DMS114 treated with DMSO at 0.1 percent for 48 hours (cell line): ENCODE results near the gene GTF2H1.

ENCODE experiments used
- DNase-seq: peaks from one replicate; lab custom pipeline; 2025; ENCODE audit not compliant: unreplicated experiment; lab: John Stamatoyannopoulos, UW

Gene GTF2H1

DNA sequence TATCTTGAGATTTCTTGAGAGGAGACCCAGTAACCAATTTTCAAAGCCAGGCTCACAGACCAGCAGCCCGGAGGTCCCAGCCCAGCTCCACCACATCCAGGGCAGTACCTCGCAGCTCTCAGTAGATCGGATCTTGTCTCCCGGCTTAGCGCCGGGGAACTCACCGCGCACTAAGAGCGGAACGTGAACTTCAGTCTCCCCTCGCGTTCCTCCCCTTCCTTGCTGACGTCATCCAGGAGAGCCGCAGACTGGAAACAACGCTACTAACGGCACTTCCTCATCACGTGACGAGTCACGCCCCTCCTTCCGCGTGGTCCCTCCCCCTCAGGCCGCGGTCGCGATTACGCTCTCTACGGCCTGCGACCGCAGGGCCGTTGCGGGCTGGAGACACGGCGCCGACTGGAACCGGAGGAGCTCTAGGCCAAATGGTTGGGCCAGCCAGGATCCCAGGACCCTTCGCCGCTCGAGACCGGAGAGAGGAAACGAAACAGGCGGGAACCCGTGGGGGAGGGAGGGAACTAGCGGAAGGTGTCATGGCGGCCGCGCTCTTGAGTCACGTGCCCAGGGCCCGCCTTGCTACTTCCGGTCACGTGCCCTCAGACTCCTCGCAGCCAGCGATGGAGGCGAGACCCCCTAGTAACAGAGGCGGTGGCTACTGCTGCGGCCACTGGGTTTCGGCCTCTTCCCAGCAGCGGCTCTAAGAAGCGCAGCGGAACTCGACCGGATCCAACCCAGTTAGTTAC is at the start of gene GTF2H1, which contains the start of gene HPS5:
Gene GTF2H1 (plus strand): TSS at position 599 of the 743 bp plus-strand sequence. CDS start 10,508 bp downstream, outside the sequence.
Gene HPS5 (minus strand): TSS at position 172 of the 743 bp plus-strand sequence. CDS start 4,282 bp downstream, outside the sequence.
- DNase-seq: peak; percentile 85

DNA sequence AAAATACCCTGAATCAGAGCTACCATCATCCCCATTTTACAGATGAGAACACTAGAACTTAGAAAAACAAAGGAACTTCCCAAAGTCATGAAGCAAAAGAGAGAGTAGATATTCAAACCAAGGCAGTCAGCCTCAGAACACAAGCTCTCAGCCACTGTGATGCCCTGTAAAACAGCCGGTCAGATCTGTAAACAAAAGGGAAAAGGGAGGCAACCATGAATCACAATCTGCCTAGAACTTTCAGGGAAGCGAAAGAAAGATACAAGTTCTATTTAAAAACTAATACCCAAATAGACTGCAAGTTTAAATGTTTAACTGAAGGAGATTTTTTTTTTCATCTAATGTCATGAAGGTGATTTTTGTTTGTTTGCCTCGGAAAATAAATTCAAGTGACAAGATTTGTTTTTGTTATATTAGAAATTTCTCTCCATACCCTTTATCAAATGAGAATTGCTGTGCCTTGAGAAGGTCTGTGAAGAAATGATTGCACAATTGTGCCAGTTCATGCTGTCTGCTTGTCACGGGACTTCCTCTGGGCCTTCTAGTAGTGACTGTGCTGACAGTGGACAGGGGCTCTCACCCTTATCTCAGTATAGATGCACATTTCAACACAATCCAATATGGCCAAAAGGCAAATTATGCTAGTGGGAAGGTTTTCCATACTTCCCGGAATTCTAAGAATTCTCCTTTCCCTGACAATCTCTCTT is 44.6 kb upstream of the GTF2H1 start:
- no peak for DNase-seq

DNA sequence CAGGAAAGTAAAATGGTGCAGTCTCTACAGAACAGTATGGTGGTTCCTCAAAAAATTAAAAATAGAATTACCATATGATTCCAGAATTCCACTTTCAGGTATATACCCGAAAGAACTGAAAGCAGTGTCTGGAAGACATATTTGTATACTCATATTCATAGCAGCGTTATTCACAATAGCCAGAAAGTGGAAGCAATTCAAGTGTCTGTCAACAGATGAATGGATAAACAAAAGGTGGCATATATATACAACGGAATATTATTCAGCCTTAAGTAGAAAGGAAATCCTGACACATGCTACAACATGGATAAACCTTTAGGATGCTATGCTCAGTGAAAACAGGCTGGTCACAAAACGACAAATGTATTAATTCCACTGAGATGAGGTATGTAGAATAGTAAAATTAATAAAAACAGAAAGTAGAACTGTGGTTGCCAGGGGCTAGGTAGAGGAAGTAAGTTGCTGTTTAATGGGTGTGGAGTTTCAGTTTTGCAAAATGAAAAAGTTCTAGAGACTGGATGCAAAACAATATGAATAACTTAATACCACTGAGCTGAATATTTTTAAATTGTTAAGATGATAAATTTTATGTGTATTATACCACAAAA is 41.8 kb upstream of the GTF2H1 start:
- DNase-seq: no peak

DNA sequence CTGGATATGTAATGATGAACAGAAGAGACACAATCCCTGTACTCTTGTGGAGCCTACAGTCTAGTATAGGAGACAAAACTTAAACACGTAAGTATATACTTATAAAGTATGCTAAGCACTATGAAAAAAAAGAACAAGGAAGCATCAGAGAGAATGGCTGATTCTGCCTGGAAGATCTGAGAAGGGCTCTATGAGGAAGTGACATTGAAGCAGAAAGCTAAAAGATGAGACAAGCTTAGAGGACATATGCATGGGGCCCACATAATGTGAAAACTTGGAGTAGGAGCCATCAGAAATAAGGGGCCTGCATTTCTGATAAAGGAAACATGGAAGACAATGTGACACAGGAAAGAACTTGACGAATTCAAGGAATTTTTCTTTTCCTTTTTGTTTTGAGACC is 39.7 kb upstream of the GTF2H1 start:
- DNase-seq: no peak

DNA sequence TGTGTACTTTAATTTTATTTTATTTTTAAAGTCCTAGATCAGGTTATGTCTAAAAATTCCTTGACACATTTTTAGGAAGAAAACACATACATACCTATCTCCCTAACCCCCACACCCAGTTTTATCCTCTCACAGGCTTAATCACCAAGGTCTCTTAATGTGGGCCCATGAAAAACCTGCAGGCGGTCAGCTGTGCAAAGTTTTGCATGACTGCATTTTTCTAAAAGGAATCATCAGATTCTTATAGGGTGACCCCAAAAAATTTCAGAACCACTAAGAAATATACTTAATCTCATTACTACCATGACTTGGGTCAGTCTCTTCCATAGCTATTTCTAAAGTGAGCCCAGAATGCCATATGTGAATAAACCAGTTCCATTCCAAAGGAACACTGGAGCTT is 36.5 kb upstream of the GTF2H1 start:
- no peak for DNase-seq

DNA sequence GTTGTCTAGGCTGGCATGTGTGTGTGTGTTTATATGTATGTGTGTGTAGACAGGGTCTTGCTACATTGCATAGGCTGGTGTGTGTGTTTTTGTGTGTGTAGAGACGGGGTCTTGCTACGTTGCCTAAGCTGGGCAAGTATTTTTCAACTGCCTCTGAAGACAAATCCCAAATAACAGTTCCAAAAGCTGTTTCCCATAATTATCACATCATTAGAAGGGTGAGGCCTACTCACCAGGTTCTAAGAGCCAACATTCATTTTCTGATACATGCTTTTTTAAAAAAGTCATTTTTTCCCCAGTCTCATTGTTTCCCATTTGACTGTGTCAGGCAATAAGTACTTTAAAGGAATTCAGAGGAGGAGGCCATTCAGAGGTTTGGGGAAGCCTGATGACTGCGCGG is 33.5 kb upstream of the GTF2H1 start:
- no peak for DNase-seq

DNA sequence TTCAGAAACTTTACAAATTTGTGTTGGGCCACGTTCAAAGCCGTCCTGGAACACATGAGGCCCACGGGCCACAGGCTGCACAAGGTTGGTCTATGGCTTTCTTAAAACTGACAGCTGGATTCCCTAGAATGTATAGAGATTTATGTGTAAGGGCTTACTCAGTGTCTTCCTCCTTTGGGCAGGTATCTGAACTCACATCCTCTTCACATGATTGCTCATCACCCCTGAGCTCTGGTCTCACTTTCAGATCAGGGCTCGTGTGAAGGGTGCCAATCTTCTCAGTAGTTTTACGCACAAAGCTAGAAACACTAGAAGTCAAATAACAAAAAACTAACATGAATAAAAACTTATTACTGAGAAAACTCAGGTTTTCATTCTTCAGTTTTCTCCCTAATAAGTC is 27.5 kb upstream of the GTF2H1 start:
- DNase-seq: no peak

DNA sequence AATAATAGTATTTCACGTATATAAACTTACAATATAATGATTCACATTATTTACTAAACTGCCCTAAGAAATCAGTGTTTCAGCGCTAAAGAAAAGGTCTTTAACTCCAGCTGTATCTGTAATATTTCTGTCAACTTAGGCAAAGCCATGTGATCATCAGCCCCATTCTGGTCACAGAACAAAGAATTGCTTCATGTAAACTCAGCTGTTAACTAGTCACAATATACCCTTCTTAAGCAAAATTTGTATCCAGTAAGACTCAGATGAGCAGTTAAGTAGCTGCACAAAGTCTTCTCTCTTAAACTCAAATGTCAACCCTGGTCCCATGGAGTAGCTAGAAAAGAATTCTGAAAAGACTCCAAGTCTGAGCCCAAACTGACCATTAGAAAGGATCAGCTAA is 27.1 kb upstream of the GTF2H1 start:
- no peak for DNase-seq

DNA sequence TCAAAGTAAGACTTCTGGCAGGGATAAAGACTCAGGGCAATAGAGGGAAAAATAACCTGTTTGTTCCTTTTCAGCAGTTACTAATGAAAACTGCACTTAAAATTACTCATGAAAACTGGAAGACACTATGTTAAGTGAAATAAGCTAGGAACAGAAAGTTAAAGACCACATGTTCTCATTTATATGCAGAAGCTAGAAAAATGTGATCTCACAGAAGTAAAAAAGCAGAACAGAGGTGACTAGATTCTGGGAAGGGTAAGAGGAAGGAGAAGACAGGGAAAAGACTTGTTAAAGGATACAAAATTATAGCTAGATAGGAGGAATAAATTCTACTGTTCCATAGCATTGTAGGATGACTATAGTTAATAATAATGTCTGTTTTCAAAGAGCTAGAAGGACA is 22.6 kb upstream of the GTF2H1 start:
- DNase-seq: no peak

DNA sequence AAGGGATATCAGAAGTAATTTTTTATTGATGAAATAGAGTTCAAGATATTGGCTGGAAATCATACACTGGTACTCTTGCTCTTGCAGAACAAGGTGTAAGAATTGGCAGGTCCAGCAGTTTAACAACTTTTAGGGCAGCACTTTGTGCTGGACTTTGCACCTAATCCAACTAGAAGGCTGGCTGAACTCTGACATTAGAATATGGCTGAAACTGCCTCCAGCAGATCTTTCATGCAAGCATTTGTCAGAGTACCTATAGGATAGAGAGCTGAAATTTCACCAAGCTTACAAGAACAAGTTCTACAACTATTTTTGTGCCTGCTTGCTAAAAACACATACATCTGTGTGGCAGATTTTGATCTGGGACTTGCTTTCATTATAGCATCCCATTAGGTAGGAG is 17.6 kb upstream of the GTF2H1 start:
- no peak for DNase-seq

DNA sequence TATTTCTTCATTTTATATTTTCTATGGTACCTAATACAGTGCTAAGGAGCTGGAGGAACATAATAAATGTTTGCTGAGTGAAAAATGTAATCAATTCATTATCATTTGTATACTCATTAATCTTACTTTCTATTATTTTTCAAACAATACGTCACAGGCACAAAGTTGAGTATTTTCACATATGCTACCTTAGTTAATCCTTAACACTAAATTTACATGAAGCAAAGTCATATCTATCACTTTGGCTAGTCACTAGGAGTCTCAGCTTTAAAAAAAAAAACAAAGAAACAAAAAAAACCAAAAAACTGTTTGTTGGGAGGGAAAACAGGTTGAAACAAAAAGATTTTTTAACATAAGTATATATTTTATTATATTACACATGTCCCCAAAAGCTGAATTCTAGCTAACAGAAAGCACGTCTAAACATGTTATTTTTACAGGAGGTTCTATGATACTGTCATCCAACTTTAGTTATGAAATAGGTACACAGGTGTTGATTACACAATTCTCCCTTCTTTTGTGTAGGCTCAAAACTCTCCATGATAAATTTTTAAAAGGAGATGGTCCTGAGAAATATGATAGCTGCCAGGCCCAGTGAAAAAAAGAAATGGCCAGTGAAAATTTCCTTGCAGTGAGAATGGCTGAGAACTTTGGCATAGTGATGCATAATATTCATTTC is 14.8 kb upstream of the GTF2H1 start:
- DNase-seq: no peak

DNA sequence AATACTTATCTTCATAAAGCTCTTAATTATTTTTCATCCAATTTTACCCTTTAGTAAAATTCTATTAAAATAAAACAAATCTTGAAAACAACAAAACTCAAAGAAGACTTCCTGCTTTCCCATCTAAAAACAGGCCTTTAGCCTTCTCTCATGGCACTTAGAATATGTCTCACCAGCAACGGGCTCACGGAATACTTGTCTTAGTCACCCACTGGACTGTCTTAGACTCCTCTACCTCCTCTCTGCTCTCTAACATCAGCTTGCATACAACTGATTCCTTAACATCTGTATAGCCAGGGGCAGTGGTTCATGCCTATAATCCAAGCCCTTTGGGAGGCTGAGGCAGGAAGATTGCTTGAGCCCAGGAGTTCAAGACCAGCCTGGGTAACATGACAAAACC is 14.1 kb upstream of the GTF2H1 start:
- no peak for DNase-seq

DNA sequence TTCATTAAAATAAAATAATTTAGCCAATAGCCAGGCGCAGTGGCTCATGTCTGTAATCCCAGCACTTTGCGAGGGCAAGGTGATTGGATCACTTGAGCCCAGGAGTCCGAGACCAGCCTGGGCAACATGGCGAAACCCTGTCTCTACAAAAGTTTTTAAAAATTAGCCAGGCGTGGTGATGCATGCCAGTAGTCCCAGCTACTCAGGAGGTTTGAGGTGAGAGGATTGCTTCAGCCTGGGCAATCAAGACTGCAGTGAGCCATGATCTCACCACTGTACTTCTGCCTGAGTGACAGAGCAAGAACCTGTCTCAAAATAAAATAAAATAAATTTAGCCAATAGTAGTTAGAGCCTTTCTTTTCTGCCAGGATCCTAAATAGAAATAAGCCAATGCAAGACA is 12.7 kb upstream of the GTF2H1 start:
- no peak for DNase-seq

DNA sequence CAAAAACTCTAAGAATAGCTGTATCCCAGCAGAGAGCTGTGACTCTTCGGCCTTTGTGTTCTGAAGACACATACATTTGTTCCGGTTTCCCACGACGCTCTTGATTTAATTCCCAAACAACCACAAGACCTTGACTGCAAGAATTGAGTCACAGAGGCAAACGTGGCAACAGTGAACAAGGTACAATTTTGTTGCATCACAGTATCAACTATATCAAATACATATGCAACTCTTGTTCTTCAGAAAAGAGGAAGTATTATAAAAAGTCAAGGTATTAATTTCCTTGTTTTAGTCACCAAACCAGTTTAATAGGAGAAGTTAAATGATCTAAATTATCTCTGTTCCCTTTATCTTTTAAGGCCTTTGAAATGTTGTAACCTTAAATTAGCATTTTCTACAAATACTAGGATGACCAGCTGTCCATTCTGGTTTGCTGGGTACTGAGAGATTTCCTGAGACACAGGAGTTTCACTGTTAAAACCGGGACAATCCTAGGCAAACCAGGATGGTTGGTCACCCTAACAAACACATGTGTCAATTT is 11.5 kb upstream of the GTF2H1 start:
- no peak for DNase-seq

DNA sequence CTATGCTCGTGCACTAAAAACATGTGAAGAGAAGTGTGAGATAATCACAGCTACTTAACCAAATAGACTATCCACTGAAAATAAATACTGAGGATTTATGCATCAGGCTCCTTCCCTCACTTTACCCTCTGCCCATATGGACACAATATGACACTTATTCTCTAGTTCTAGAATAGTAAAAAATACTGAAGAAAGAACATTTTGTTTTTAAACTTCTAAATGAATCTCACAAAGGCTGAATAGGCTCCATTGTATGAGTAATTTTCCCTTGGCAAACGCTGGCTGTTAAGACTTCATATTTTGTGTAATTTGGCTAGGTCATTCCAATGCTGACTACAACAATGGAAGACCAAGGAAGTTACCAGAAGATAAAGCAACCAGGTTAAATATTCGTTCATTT is 10.4 kb upstream of the GTF2H1 start:
- DNase-seq: no peak

DNA sequence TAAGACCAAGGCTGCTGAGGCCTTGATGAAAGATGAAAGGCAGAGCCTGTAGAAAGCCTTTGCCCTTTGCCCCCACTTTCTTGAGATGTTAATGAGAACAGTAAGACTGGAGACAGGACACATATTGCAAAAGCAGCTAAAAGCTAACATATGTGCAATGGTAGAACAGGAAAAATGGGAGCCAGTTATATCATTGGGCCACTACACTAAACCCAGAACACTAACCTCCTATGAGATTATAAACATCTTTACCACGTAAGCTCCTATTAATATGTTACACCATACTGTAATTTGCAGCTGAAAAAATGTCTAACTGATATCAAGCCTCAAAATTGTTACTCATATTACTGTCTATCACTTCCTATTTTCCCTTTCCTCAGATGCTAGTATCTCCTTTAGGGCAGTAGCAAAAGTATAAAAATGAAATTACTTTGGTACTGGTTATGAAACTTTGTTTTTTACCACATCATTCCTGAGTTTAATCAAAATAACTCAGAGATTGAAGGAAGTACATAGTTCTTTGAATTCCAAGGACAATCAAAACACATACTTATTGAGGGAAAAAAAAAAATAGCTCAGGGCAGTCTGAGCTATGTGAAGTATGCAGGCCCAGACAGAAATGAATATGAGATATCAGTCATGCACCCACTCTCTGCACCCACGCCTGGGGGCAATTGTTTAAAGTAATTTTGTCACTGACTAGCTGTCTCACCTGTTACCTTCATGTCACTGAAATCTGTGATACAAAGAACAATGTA is 9.5 kb upstream of the GTF2H1 start:
- no peak for DNase-seq

DNA sequence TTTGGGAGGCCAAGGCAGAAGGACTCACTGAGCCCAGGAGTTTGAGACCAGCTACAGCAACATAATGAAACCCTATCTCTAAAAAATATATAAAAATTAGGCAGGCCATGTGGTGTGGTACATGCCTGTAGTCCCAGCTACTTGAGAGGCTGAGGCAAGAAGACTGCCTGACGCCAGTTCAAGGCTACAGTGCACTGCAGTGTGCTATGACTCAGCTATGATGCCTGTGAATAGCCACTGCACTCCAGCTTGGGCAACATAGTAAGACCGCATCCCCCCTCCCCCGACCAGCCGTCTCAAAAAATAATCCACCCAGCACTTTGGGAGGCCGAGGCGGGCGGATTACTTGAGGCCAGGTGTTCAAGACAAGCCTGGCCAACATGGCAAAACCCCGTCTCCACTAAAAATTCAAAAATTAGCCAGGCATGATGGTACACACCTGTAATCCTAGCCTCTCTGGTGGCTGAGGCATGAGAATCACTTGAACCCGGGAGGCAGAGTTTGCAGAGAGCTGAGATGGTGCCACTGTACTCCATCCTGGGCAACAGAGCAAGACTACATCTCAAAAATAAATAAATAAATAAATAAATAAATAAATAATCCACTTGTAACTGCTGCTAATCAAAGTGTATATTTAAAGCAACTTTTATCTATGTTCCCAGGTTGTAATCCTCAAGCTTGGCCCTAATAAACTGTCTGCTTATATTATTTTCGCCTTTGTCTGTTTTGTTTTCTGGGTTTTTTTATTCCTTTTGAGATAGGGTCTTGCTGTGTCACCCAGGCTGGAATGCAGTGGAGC is 8.2 kb upstream of the GTF2H1 start:
- DNase-seq: no peak

DNA sequence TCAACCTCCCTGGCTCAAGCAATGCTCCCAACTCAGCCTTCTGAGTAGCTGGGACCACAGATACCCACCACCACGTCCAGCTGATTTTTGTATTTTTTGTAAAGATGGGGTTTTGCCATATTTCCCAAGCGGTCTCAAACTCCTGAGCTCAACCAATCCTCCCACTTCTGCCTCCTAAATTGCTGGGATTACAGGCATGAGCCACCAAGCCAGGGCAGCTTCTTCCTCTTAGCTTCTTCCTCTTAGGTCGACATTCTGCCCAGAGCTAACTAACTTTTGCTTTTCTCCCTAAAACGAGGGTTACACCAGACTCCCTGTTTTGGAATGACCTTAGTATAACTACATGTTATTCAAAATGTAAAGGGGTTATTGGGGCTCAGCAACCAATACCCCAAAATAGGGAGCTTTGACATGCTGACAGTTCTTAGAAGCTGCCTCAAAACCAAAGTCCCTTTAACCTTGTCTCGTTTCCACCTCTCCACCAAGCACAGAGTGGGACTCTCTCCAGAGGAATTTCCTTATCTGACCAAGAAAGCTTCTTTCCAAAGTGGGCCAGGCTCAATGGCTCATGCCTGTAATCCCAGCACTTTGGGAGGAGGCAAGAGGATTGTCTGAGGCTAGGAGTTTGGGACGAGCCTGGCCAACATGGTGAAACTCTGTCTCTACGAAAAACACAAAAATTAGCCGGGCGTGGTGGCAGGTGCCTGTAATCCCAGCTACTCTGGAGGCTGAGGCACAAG is 7.4 kb upstream of the GTF2H1 start:
- no peak for DNase-seq

DNA sequence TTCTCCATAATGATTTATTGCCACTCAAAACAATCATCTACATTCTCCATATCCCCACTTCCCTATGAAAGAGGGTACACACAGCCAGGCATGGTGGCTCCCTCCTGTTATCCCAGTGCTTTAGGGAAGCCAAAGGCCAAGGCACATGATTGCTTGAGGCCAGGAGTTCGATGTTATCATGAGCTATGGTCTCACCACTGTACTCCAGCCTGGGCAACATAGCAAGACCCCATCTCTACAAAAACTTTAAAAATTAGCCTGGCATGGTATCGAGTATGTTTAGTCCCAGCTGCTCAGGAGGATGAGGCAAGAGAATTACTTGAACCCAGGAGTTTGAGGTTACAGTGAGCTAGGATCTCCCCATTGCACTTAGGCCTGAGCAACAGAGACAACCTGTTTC is 6.5 kb upstream of the GTF2H1 start:
- DNase-seq: no peak
